NB4 (cell line): Measurements from ENCODE around the gene TSSK6.
A peak's percentile ranks its signal among the peaks of the same experiment; 100 is the strongest.

Experiments
- DNase-seq: peaks from one replicate; pipeline ENCODE4 v3.0.0; 2010; ENCODE audit warnings: low read depth
- H3K4me3 ChIP-seq: one replicate; pipeline ENCODE4 v1.5.1; 2011; ENCODE audit warnings: mild to moderate bottlenecking, low read depth, low read length, moderate library complexity
- MYC ChIP-seq: IDR thresholded peaks from 2 replicates; pipeline ENCODE4 v1.6.1; 2011; ENCODE audit warnings: low read depth, low read length
- POLR2A ChIP-seq: IDR thresholded peaks from 2 replicates; pipeline ENCODE4 v1.6.1; 2011; ENCODE audit warnings: mild to moderate bottlenecking; ENCODE audit not compliant: insufficient read length; ENCODE audit errors: extremely low read depth
- TF ChIP-seq, protein P1 (sequence below): IDR thresholded peaks from one replicate; pipeline ENCODE4 v1.5.1; 2012; ENCODE audit warnings: low read depth, low read length
- TF ChIP-seq, protein P2 (sequence below): IDR thresholded peaks from 2 replicates; pipeline ENCODE4 v1.6.1; 2011; ENCODE audit warnings: low read depth, low read length

TSSK6 gene

GRCh38 chr19:19524053-19524452, 8.7 kb upstream of the TSSK6 start:
- no peak overlapping the region for H3K4me3 ChIP-seq

GRCh38 chr19:19523177-19523576, 7.8 kb upstream of the TSSK6 start:
- TF ChIP-seq, protein P1, sequence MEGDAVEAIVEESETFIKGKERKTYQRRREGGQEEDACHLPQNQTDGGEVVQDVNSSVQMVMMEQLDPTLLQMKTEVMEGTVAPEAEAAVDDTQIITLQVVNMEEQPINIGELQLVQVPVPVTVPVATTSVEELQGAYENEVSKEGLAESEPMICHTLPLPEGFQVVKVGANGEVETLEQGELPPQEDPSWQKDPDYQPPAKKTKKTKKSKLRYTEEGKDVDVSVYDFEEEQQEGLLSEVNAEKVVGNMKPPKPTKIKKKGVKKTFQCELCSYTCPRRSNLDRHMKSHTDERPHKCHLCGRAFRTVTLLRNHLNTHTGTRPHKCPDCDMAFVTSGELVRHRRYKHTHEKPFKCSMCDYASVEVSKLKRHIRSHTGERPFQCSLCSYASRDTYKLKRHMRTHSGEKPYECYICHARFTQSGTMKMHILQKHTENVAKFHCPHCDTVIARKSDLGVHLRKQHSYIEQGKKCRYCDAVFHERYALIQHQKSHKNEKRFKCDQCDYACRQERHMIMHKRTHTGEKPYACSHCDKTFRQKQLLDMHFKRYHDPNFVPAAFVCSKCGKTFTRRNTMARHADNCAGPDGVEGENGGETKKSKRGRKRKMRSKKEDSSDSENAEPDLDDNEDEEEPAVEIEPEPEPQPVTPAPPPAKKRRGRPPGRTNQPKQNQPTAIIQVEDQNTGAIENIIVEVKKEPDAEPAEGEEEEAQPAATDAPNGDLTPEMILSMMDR, result no peak
- no peak for TF ChIP-seq MYC
- TF ChIP-seq, protein P2, sequence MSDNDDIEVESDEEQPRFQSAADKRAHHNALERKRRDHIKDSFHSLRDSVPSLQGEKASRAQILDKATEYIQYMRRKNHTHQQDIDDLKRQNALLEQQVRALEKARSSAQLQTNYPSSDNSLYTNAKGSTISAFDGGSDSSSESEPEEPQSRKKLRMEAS, result no peak
- no peak for TF ChIP-seq POLR2A
- no peak overlapping the region for H3K4me3 ChIP-seq

More at GRCh38 chr19:19524053-19524452, 8.7 kb upstream of the TSSK6 start:
- TF ChIP-seq, protein P1, result no peak
- TF ChIP-seq POLR2A (no peak), MYC (no peak)
- TF ChIP-seq, protein P2, result no peak
- no peak for DNase-seq

DNA sequence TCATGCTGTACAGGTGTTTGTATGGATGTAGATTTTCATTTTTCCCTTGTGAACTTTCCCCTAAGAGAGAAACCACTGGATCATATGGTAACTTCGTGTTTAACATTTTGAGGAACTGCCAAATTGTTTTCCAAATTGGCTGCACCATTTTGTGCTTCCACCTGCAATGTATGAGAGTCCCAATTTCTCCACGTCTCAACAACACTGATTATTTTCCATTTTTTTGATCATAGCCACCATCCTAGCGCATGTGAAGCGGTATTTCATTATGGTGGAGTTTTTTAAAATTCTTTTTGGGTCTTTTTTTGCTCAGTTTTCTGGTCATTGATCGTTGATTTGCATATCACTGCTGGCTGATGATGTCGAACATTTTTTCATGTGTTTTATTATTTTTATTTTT, 5.6 kb upstream of the TSSK6 start:
- TF ChIP-seq, protein P2, result no peak
- TF ChIP-seq POLR2A (no peak), MYC (no peak)
- TF ChIP-seq, protein P1, result no peak
- H3K4me3 ChIP-seq, result no peak overlapping the region
- no peak for DNase-seq

More at GRCh38 chr19:19523177-19523576, 7.8 kb upstream of the TSSK6 start:
- DNase-seq, result no peak

- no peak for TF ChIP-seq MYC
- TF ChIP-seq, protein P2, result no peak
- TF ChIP-seq, protein P1, result no peak
- TF ChIP-seq POLR2A, result no peak
- DNase-seq, result no peak
- peak overlapping the region; percentile 83 for H3K4me3 ChIP-seq
These were observed 1.9 kb upstream of the TSSK6 start for GRCh38 chr19:19517235-19517619.

- peak within 1 kb of the TSS; percentile 83 for H3K4me3 ChIP-seq
These were observed 533 bp upstream of the TSSK6 start, which contains the start of gene NDUFA13 for GRCh38 chr19:19515642-19516519. Gene NDUFA13, plus strand, starts transcription at chr19:19516225. Its CDS starts 14 bp downstream, at chr19:19516239.

More at GRCh38 chr19:19515642-19516519, 533 bp upstream of the TSSK6 start, which contains the start of gene NDUFA13:
- peak; percentile 95 for DNase-seq
- peak; percentile 92 for TF ChIP-seq POLR2A
- TF ChIP-seq, protein P2, result peak; percentile 58
- peak; percentile 83 for TF ChIP-seq MYC
- TF ChIP-seq, protein P1, result no peak
